ENCODE results near the gene PAPSS2.

GRCh38 chr10:87643920-87644319 is 15.8 kb upstream of the PAPSS2 start:
- no peak for TF ChIP-seq CTCF (IDR thresholded peaks at IDR 0.05)
- TF ChIP-seq POLR2A (IDR thresholded peaks at IDR 0.05) = no peak

All from body of pancreas (tissue), 4 donors.